GM18861 (cell line): Measurements from ENCODE around the gene LGR5.

Experiments used
- ATAC-seq: cut with Tn5 transposase; IDR thresholded peaks from one replicate; pipeline ENCODE4 v1.9.1; 2021; ENCODE audit not compliant: unreplicated experiment

Gene LGR5, protein sequence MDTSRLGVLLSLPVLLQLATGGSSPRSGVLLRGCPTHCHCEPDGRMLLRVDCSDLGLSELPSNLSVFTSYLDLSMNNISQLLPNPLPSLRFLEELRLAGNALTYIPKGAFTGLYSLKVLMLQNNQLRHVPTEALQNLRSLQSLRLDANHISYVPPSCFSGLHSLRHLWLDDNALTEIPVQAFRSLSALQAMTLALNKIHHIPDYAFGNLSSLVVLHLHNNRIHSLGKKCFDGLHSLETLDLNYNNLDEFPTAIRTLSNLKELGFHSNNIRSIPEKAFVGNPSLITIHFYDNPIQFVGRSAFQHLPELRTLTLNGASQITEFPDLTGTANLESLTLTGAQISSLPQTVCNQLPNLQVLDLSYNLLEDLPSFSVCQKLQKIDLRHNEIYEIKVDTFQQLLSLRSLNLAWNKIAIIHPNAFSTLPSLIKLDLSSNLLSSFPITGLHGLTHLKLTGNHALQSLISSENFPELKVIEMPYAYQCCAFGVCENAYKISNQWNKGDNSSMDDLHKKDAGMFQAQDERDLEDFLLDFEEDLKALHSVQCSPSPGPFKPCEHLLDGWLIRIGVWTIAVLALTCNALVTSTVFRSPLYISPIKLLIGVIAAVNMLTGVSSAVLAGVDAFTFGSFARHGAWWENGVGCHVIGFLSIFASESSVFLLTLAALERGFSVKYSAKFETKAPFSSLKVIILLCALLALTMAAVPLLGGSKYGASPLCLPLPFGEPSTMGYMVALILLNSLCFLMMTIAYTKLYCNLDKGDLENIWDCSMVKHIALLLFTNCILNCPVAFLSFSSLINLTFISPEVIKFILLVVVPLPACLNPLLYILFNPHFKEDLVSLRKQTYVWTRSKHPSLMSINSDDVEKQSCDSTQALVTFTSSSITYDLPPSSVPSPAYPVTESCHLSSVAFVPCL

DNA sequence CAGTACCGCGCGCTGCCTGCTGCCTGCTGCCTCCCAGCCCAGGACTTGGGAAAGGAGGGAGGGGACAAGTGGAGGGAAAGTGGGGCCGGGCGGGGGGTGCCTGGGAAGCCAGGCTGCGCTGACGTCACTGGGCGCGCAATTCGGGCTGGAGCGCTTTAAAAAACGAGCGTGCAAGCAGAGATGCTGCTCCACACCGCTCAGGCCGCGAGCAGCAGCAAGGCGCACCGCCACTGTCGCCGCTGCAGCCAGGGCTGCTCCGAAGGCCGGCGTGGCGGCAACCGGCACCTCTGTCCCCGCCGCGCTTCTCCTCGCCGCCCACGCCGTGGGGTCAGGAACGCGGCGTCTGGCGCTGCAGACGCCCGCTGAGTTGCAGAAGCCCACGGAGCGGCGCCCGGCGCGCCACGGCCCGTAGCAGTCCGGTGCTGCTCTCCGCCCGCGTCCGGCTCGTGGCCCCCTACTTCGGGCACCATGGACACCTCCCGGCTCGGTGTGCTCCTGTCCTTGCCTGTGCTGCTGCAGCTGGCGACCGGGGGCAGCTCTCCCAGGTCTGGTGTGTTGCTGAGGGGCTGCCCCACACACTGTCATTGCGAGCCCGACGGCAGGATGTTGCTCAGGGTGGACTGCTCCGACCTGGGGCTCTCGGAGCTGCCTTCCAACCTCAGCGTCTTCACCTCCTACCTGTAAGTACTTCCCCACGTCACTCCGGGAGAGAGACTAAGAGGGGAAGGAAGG is at the start of gene LGR5:
Gene LGR5, plus strand, starts transcription at position 186 of the 732 bp plus-strand sequence. Its CDS starts 283 bp downstream, at position 469.
- ATAC-seq, result no peak

DNA sequence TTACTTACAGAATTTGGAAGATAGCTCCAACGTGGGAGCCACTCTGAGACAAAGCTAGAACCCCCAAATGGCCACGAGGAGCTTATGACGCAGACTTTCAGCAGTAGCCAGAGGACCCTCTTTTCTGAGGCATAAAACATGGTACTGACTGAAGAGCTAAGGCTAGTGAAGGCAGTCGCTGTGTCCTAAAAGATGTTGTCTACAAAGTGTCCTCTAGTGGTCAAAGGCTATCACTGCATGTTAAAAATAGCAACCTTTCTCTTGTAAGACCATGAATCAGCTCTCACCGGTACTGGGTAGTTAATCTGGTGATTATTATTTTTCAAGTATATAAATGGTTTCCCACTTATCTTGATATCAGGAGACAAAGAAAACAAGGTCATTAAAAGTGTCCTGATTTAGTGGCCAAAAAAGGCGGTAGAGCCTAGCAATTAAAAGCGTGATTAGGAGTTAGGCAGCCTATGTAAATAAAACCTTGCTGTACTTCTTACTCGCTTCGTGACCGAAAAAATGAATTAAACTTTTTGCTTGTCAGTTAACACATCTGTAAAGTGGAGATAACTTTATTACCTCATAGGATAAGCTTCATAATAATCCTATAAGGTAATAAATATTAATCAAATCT is 47.0 kb upstream of the LGR5 start:
- peak; percentile 98 for ATAC-seq

GRCh38 chr12:71393625-71394024 is 46.0 kb upstream of the LGR5 start:
- no peak for ATAC-seq

DNA sequence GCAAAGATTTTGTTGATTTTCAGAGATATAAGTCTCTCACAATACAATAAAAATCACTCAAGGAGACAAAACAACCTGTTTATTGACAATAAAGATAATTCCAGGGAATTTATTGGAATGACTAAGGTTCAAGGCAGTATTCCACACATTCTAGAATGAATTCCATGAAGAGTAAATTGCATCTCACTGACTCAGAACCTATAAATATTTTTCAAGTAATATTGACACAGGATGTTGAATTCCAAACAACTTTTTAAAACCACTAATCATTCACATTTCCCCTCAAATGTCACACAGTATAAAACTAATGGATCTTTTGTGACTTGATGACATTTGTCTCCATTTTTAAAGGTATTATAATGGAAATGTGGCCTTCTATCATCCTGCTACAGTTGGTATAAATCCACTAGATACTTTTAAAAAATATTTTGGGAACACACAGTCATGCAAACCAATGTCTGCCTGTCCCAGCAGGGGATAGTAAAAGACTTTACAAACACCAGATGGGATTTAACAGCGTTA is 42.1 kb upstream of the LGR5 start:
- ATAC-seq, result no peak

DNA sequence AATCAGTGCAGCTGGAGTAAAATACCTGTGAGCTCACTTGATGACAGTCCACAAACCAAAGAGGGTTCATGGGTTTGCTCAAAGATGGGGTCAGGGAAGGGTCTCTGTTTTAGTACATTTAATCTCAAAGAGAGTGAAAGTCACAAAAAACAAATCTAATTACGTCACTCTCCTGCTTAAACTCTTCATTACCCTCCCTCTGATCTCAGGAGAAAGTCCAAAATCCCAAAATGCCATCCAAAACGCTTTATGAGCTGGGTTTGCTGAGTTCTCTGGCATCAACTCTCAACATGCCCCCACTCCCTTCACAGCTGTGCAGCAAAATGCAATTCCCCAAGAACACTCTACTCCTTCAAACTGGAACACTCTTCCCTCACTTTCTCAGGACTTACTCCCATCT is 40.4 kb upstream of the LGR5 start:
- ATAC-seq, result no peak

GRCh38 chr12:71400481-71400880 is 39.1 kb upstream of the LGR5 start:
- no peak for ATAC-seq

DNA sequence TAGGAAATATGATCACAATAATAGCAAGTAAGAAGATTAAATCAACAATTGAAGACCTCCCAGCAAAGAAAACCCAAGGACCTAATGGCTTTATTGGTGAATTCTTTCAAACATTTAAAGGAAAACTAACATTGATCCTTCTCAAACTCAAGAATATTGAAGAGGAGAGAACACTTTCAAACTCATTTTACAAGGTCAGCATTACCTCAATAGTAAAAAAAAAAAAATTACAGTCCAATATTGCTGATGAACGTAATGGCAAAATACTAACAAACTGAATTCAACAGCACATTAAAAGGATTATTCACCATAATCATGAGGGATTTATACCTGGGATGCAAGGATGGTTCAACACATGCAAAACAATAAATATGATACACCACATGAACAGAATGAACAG is 33.7 kb upstream of the LGR5 start:
- no peak for ATAC-seq

GRCh38 chr12:71407732-71408131 is 31.9 kb upstream of the LGR5 start:
- no peak for ATAC-seq

- no peak for ATAC-seq
Measured at GRCh38 chr12:71410844-71411243, 28.8 kb upstream of the LGR5 start.

DNA sequence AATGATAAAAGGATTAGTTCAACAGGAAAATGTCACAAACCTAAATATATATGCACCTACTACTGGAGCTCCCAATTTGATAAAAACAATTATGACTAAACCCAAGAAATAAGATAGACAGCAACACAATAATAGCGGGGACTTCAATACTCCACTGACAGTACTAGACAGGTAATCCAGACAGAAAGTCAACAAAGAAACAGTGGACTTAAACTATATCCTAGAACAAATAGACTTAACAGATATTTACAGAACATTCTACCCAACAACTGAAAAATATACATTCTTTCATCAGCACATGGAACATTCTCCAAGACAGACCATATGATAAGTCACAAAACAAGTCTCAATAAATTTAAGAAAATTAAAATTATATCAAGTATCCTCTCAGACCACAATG is 28.0 kb upstream of the LGR5 start:
- no peak for ATAC-seq

DNA sequence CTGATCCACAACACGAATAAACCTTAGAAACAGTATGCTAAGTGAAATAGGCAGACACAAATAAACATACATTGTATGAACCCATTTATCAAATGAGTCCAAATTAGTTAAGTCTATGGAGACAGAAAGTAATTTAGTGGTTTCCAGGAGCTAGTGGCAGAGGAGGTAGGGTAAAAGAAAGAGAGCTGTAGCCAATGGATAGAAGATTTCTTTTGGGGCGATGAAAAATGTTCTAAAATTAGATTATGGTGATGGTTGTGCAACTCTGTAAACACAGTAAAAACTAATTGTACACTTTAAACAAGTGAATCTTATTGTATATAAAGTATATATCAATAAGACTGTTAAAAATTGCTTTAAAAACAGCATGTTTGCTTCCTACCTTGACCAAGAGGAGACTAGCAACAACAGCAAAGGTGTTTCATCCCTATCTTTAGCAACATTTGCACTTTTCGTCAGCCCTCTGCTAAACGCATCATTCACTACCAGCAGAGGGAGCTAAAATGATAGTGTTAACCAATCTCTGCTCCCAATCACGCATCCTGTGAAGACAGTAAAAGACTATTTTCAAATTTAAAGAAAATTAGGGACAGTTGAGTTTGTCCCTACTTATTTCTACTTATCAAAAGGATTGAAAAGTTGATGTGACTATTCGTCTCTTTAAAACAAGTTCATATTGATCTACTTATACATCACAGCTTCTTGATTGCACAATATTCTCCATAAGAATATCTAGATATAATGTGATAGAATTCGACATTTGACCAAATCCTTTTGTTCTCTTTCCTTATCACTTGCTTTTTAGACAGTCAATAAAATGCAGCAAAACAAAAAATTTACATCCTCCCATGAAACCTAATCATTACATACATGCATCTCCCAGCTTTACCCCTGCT is 24.0 kb upstream of the LGR5 start:
- ATAC-seq, result peak; percentile 77

DNA sequence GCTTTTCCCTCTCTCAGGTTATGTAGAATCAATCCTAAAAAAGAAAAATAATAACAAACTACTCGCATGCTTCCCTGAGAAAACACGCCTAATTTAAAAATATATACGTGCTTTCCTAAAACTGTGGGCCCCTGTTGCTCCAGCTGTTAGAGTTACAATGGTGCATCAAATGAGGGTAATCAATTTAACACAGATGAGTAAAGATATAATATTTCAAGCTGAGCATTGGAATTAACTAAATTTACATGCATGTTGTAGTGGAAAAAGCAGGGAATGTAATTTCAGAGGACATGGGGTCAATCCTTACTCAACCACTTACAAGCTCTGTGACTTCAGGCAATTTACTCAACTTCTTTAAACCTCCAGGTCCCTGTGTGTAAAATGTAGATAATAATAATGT is 22.4 kb upstream of the LGR5 start:
- ATAC-seq, result no peak

GRCh38 chr12:71420775-71421406 is 18.7 kb upstream of the LGR5 start:
- no peak for ATAC-seq

DNA sequence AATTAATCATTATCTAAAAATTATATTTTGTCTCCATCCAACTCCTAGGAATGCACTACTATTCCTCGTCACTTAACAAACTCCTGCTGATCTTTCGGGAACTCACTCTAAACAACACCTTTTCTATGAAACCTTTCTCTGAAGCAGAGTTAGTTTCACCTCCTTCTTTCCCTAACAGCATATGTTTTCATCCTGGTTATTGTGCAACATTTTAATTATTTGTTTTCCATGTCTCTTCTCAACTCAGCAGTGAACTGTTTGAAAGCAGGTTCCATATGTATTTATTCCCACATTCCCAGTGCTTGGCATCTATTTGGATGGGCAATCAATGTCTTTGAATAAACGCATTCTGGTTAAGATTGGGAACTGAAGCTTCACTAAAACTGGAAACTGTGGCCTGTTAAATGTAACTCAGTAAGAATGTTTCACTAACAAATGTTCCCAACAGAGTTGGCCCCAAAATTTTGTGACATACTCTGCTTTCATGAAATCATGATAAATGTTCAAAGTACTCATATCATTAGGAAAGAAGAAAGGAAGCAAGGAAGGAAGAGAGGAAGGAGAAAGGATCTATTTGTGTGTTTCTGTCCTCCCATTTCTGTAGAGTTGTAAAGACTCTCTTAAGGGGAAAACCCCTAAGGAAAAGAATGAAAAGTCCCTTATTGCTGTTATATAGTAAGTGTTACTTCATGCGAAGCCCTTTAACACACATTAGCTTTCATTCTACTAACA is 13.9 kb upstream of the LGR5 start:
- ATAC-seq, result no peak

DNA sequence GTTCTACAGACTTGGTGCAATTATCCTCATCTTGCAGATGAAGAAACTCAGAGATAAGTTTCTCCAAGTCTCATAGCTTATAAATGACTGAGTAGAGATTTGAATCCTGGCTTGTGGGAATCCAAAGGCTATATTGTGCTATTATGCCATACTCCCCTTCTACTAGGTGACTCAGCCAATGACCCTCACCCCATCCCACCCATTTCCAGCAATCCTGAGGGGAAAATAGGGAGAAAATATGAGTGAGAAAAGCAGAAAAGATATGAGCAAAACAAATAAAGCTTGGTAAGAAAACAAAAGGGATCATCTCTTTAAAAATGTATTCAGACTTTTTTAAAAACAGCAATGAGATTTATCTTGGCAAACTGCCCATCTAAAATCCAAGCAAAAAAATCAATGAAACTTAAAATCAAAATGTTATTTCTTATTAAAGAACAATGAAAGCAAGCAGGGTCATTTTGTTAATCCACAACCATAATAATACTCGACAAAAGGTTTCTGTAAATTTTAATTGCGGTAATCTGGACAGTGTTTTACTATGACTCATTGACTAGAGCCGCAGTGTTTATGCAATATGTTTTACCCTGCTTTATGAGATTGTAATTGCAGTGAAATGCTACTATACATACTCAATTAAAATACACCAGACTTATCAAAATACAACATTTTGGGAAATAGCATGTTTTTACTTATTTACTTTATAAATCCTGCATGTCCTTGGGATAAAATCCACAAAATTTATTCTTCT is 13.1 kb upstream of the LGR5 start:
- ATAC-seq, result no peak

GRCh38 chr12:71430756-71431155 is 8.8 kb upstream of the LGR5 start:
- no peak for ATAC-seq

DNA sequence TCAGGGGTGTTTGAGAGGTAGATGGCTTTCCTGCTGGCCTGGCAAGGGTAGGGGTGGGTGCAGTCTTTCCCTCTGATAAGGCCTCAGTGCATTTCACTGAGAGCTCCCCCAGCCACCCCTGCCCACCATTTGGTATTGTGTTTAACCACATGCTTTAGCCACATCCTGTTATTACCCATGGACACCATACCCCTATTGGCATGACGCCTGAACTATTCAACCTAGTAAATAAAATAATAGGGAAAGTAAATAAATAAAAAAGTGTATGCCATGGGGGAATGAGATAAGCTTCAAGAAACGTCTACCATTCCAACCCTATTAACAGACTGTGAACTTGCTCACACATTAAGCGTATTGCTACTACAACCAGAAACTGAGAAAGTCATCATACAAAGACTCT is 7.6 kb upstream of the LGR5 start:
- ATAC-seq, result no peak

DNA sequence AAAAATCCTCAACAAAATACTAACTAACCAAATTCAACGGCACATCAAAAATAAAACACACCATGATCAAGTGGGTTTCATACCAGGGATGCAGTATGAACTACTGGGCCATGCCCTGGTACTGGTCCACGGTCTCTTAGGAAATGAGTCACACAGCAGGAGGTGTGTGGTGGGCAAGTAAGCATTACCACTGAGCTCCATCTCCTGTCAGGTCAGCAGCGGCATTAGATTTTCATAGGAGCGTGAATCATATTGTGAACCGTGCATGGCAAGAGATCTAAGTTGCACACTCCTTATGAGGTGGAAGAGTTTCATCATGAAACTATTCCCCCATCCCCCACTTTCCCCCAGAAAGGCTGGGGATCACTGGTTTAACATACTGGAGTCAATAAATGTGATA is 6.7 kb upstream of the LGR5 start:
- no peak for ATAC-seq
